CD14-positive monocyte (primary cell): Measurements from ENCODE around the gene COL20A1. TPM values are rescaled to one million over a fixed set of nuclear protein-coding genes. Genes with fewer than 3 reads are reported as not detected.

Source experiments
- DNase-seq, 3 donors: peaks; one replicate each; pipeline ENCODE4 v3.0.0-alpha.2; 2011 to 2022
- H2AFZ ChIP-seq: 2 replicates; pipeline ENCODE4 v1.6.0; 2012; ENCODE audit warnings: mild to moderate bottlenecking, low read depth, low read length, inconsistent platforms; ENCODE audit not compliant: insufficient read depth, poor library complexity, severe bottlenecking
- H3K27ac ChIP-seq, 2 donors: 1 replicate in 1 of 2; 2 replicates in 1 of 2; pipeline ENCODE4 v1.5.1; 2012 to 2013; ENCODE audit warnings: low read length in 2 of 2, control low read depth in 1 of 2, inconsistent platforms in 1 of 2, low read depth in 1 of 2, mild to moderate bottlenecking in 1 of 2
- H3K27me3 ChIP-seq, 2 donors: one replicate each; pipeline versions ENCODE4 v1.6.0 to v1.6.1; 2011 to 2013; ENCODE audit warnings: low read length in 2 of 2; ENCODE audit not compliant: control insufficient read depth in 2 of 2, insufficient read depth in 2 of 2
- H3K36me3 ChIP-seq, 2 donors: replicated peaks in 1 of 2; 1 replicate in 1 of 2; 2 replicates in 1 of 2; pipeline versions ENCODE4 v1.5.1 to v1.6.1; 2012 to 2013; ENCODE audit warnings: low read length in 2 of 2, control low read depth in 1 of 2, inconsistent platforms in 1 of 2, mild to moderate bottlenecking in 1 of 2; ENCODE audit not compliant: insufficient read depth in 2 of 2, control insufficient read depth in 1 of 2
- H3K4me1 ChIP-seq, 2 donors: 1 replicate in 1 of 2; 2 replicates in 1 of 2; pipeline versions ENCODE4 v1.5.1 to v1.6.1; 2012 to 2013; ENCODE audit warnings: low read length in 2 of 2, control low read depth in 1 of 2, inconsistent platforms in 1 of 2, mild to moderate bottlenecking in 1 of 2, moderate library complexity in 1 of 2; ENCODE audit not compliant: insufficient read depth in 2 of 2, control insufficient read depth in 1 of 2
- H3K4me2 ChIP-seq: replicated peaks from 2 replicates; pipeline ENCODE3; 2012; ENCODE audit warnings: low read length, moderate library complexity, mild to moderate bottlenecking; ENCODE audit not compliant: poor library complexity, severe bottlenecking; ENCODE audit errors: extremely low read depth
- H3K4me3 ChIP-seq, 3 experiments: fragments of 200-600 bp in 1 of 3; sonication (generic) in 1 of 3; replicated peaks in 1 of 3; 1 replicate in 2 of 3; 2 replicates in 1 of 3; pipeline ENCODE4 v1.5.1; 2011 to 2013; ENCODE audit warnings: low read length in 3 of 3, mild to moderate bottlenecking in 3 of 3, control low read depth in 2 of 3, low read depth in 2 of 3, inconsistent platforms in 1 of 3, moderate library complexity in 1 of 3
- H3K79me2 ChIP-seq: 2 replicates; pipeline ENCODE4 v1.6.0; 2012; ENCODE audit warnings: mild to moderate bottlenecking, control low read depth, inconsistent platforms, low read length, moderate library complexity; ENCODE audit not compliant: insufficient read depth
- H3K9ac ChIP-seq: 2 replicates; pipeline ENCODE4 v1.6.0; 2017; ENCODE audit warnings: low read length, mild to moderate bottlenecking; ENCODE audit not compliant: insufficient read depth, poor library complexity, severe bottlenecking
- H3K9me3 ChIP-seq, 2 donors: replicated peaks in 1 of 2; 1 replicate in 1 of 2; 2 replicates in 1 of 2; pipeline versions ENCODE4 v1.5.1 to v1.6.1; 2012 to 2013; ENCODE audit warnings: low read length in 2 of 2, control low read depth in 1 of 2; ENCODE audit not compliant: control insufficient read depth in 1 of 2, insufficient read depth in 1 of 2
- H4K20me1 ChIP-seq: 2 replicates; pipeline ENCODE4 v1.6.0; 2012; ENCODE audit warnings: mild to moderate bottlenecking, low read length, control low read depth, moderate library complexity; ENCODE audit not compliant: insufficient read depth
- H3K27ac Mint-ChIP-seq, 7 donors: one replicate each; pipeline ENCODE4 v1.8.0; 2020; ENCODE audit warnings: mild to moderate bottlenecking in 7 of 7, mixed read lengths in 7 of 7, moderate library complexity in 6 of 7, inconsistent platforms in 2 of 7
- H3K27me3 Mint-ChIP-seq, 3 donors: one replicate each; pipeline ENCODE4 v1.8.0; 2021 to 2022; ENCODE audit warnings: low read depth in 3 of 3, mild to moderate bottlenecking in 3 of 3, mixed read lengths in 3 of 3, moderate library complexity in 3 of 3, inconsistent platforms in 1 of 3
- H3K36me3 Mint-ChIP-seq, 2 donors: one replicate each; pipeline ENCODE4 v1.8.0; 2020; ENCODE audit warnings: mixed read lengths in 2 of 2, inconsistent platforms in 1 of 2, mild to moderate bottlenecking in 1 of 2
- H3K4me1 Mint-ChIP-seq: one replicate; pipeline ENCODE4 v1.8.0; 2020; ENCODE audit warnings: mild to moderate bottlenecking, mixed read lengths
- H3K4me3 Mint-ChIP-seq, 2 donors: one replicate each; pipeline ENCODE4 v1.8.0; 2020; ENCODE audit warnings: mild to moderate bottlenecking in 2 of 2, mixed read lengths in 2 of 2, moderate library complexity in 1 of 2
- H3K9me3 Mint-ChIP-seq, 7 donors: one replicate each; pipeline ENCODE4 v1.8.0; 2020 to 2022; ENCODE audit warnings: mixed read lengths in 7 of 7, mild to moderate bottlenecking in 6 of 7, moderate library complexity in 6 of 7, inconsistent platforms in 2 of 7
- WGBS: methylation state at CpG from one replicate; pipeline ENCODE4 v1.1.5; 2013; ENCODE audit warnings: missing lambda C conversion rate; ENCODE audit not compliant: insufficient coverage; 5-methylcytosine and 5-hydroxymethylcytosine counted together
- intact Hi-C, 2 donors: fragments of 100-400 bp; cut with micrococcal nuclease; formaldehyde crosslinking; loops; one replicate each; pipeline versions ENCODE4 v1.15.0 to v1.15.1; 2023
- polyA plus RNA-seq, 3 donors: library from polyadenylated mRNA; depleted of rRNA in 1 of 3; unstranded in 2 of 3; stranded (reverse) in 1 of 3; fragments of 300-500 nt in 2 of 3; fragments of >200 nt in 1 of 3; fragmentation: Illumina TruSeq in 2 of 3; gene quantifications; 1 replicate in 2 of 3; 2 replicates in 1 of 3; pipeline ENCODE4 v1.2.3, GENCODE V29; 2012 to 2021
- TF ChIP-seq, protein P1 (sequence below): fragments of 200-600 bp; IDR thresholded peaks from one replicate; pipeline ENCODE4 v1.8.0; 2022; ENCODE audit warnings: antibody characterized with exemption, mild to moderate bottlenecking

COL20A1 gene
- polyA plus RNA-seq, 3 donors: not detected

DNA sequence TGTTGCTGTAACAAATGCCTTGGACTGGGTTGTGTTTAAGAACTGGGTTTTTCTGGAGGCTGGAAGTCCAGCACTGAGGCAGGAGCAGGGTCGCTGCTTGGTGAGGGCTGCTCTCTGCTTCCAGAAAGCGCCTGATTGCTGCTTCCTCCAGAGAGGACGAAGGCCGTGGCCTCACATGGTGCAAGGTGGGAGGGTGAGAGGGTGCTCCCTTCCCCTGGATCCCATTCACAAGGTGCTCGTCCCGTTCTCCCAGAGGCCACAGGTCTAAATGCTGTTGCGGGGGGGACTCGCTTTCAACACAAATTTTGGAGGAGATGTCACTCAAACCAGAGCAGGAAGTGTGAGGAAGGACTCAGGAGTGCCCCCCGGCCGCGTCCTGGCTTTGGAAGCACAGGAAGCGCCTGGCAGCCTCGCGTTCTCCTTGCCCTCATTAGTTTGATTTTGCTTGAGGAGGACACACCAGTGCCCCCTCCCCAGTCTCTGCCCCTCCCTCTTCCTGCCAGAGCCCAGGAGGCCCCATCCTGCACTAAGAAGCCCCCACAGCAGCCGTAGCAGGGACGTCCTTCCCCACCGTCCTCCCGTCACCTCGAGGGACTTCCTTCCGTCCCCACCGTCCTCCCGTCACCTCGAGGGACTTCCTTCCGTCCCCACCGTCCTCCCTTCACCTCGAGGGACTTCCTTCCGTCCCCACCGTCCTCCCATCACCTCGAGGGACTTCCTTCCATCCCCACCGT lies 31.0 kb upstream of the COL20A1 start:
- H3K27ac Mint-ChIP-seq: no peak overlapping the region
- H3K4me3 ChIP-seq: no peak overlapping the region
- H4K20me1 ChIP-seq: no peaks in the 10 kb centered on the region
- WGBS: 4% methylated on average over 22 of the region's 30 CpGs
- H3K27me3 ChIP-seq: peaks cover 0 to 10% of the 10 kb centered on the region in 2 donors
- no peaks in the 10 kb centered on the region for H3K36me3 ChIP-seq
- intact Hi-C loops: no loop called here
- H3K4me1 ChIP-seq: no peaks in the 10 kb centered on the region
- no peaks in the 10 kb centered on the region for H3K36me3 Mint-ChIP-seq
- peaks cover 27 to 39% (median 32%) of the 10 kb centered on the region in 3 donors for H3K27me3 Mint-ChIP-seq
- no peak overlapping the region for H3K4me2 ChIP-seq
- no peaks in the 10 kb centered on the region for H3K9me3 ChIP-seq
- TF ChIP-seq, protein P1, sequence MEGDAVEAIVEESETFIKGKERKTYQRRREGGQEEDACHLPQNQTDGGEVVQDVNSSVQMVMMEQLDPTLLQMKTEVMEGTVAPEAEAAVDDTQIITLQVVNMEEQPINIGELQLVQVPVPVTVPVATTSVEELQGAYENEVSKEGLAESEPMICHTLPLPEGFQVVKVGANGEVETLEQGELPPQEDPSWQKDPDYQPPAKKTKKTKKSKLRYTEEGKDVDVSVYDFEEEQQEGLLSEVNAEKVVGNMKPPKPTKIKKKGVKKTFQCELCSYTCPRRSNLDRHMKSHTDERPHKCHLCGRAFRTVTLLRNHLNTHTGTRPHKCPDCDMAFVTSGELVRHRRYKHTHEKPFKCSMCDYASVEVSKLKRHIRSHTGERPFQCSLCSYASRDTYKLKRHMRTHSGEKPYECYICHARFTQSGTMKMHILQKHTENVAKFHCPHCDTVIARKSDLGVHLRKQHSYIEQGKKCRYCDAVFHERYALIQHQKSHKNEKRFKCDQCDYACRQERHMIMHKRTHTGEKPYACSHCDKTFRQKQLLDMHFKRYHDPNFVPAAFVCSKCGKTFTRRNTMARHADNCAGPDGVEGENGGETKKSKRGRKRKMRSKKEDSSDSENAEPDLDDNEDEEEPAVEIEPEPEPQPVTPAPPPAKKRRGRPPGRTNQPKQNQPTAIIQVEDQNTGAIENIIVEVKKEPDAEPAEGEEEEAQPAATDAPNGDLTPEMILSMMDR: no peak
- no peaks in the 10 kb centered on the region for H3K79me2 ChIP-seq
- H3K4me1 Mint-ChIP-seq: no peaks in the 10 kb centered on the region
- H3K9ac ChIP-seq: no peak overlapping the region
- peaks cover 0 to 2% (median 0%) of the 10 kb centered on the region in 7 donors for H3K9me3 Mint-ChIP-seq
- peak overlapping the region; percentile 24 to 41 for H3K4me3 Mint-ChIP-seq
- no peak for DNase-seq
- H3K27ac ChIP-seq: no peak overlapping the region
- no peak overlapping the region for H2AFZ ChIP-seq

DNA sequence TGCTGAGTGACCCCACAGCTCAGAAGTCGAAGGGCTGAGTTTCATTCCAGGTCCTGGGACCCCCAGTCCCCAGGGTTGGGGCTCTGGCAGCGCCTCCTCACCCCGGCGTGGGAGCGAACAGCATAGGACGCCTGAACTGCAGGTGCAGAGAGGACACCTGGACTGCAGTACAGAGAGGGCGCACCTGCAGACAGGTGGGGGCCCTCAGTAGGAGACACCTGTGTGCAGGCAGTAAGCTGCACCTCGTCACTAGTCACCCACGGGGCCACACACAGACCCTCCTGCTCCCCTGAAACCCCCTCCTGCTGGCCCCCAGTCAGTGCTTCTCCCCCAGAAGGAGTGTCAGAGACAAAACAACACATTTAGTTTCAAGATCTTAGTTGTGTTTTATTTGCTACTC lies 30.1 kb upstream of the COL20A1 start:
- H3K4me1 Mint-ChIP-seq: no peaks in the 10 kb centered on the region
- WGBS: 92% methylated on average over 7 of the region's 9 CpGs

More for the DNA sequence above, 30.1 kb upstream of the COL20A1 start:
- Mint-ChIP-seq H3K9me3 (peaks cover 0 to 2% (median 0%) of the 10 kb centered on the region in 7 donors), H3K27ac (peak overlapping the region in 1 of 7 donors; percentile 14), H3K36me3 (no peaks in the 10 kb centered on the region), H3K27me3 (peaks cover 21 to 37% (median 30%) of the 10 kb centered on the region in 3 donors), H3K4me3 (peak overlapping the region in 1 of 2 donors; percentile 41)
- Histone ChIP-seq H3K4me3 (no peak overlapping the region), H2AFZ (no peak overlapping the region), H3K27me3 (peaks cover 0 to 10% of the 10 kb centered on the region in 2 donors), H3K4me2 (no peak overlapping the region), H4K20me1 (no peaks in the 10 kb centered on the region), H3K27ac (no peak overlapping the region), H3K4me1 (no peaks in the 10 kb centered on the region), H3K9ac (no peak overlapping the region), H3K36me3 (no peaks in the 10 kb centered on the region), H3K9me3 (no peaks in the 10 kb centered on the region), H3K79me2 (no peaks in the 10 kb centered on the region)
- TF ChIP-seq, protein P1: no peak
- DNase-seq: no peak
- intact Hi-C loops: no loop called here
